Measurements from ENCODE around the gene TMEM156. TPM values are rescaled to one million over a fixed set of nuclear protein-coding genes. Genes with fewer than 3 reads are reported as not detected.

Gene TMEM156
- 1 to 10 TPM in 1 of 3 donors, under 1 TPM in 2; 0.44 to 1.3 (median 0.94) TPM for total RNA-seq
- long read RNA-seq, donor 1, partial matches to known transcripts: 0 of 1 reads
- long read RNA-seq, donor 1, other reads (novel, unspliced or antisense): 0 of 1 reads
- long read RNA-seq, donor 2: 0 reads

- ATAC-seq (peak; percentile 86), DNase-seq (no peak)
- TF ChIP-seq CTCF (IDR thresholded peaks at IDR 0.05): no peak
Measured at GRCh38 chr4:39032218-39033085, at the start of gene TMEM156. Gene TMEM156, minus strand, starts transcription at chr4:39032409. Its CDS starts 96 bp downstream, at chr4:39032313.

GRCh38 chr4:39078829-39079228, 46.6 kb upstream of the TMEM156 start:
- intact Hi-C loops (cut with DNase I, micrococcal nuclease): no loop called here
- no peak for DNase-seq
- ATAC-seq: no peak
- TF ChIP-seq CTCF (IDR thresholded peaks at IDR 0.05): no peak
- no peak overlapping the region for H3K4me3 ChIP-seq
- H3K36me3 ChIP-seq (ENCODE audit: low read depth): no peaks in the 10 kb centered on the region
- no peaks in the 10 kb centered on the region for H3K4me1 ChIP-seq (ENCODE audit: low read depth)
- no peaks in the 10 kb centered on the region for H3K9me3 ChIP-seq

More at GRCh38 chr4:39032218-39033085, at the start of gene TMEM156:
- H3K9me3 ChIP-seq: no peaks in the 10 kb centered on the region
- no peaks in the 10 kb centered on the region for H3K4me1 ChIP-seq (ENCODE audit: low read depth)
- H3K36me3 ChIP-seq (ENCODE audit: low read depth): no peaks in the 10 kb centered on the region
- intact Hi-C loops (cut with DNase I, micrococcal nuclease): no loop called here
- H3K4me3 ChIP-seq: no peak within 1 kb of the TSS

DNA sequence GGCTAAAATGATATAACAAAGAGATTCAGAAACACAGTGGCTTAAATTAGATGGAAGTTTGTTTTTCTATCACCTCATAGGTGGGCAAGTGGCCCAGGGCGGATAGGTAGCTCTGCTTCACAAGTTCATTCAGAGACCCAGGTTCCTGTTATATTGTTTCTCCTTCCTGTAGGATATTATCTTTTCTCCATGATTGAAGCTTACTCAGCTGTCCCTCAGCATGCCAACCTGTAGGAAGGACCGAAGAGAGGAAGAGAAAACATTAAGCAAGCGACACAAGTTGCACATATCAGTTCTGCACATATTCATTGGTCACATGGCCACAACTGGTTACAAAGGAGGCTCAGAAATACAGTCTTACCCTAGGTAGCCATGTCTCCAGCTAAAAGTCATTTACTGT, 36.7 kb upstream of the TMEM156 start:
- DNase-seq (no peak), ATAC-seq (no peak)
- Histone ChIP-seq H3K9me3 (no peaks in the 10 kb centered on the region), H3K4me3 (no peak overlapping the region), H3K4me1 (ENCODE audit: low read depth) (no peaks in the 10 kb centered on the region), H3K36me3 (ENCODE audit: low read depth) (no peaks in the 10 kb centered on the region)
- no peak for TF ChIP-seq CTCF (IDR thresholded peaks at IDR 0.05)
- intact Hi-C loops (cut with DNase I, micrococcal nuclease): no loop called here

DNA sequence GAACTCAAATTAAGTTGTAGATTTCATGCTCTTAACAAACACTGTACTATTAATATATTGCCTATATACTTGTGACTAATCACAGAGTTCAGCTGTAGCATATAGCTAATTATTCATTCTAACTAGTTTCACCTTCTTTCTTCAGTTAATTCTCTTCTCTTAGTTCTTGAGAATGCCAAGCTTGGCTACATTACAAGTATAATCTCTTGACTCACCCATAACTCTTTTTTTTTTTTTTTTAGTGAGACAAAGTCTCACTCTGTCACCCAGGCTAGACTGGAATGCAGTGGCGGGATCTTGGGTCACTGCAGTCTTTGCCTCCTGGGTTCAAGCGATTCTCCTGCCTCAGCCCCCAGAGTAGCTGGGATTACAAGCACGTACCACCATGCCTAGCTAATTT, 35.2 kb upstream of the TMEM156 start:
- no peak for TF ChIP-seq CTCF (IDR thresholded peaks at IDR 0.05)
- no peak for ATAC-seq
- no peaks in the 10 kb centered on the region for H3K36me3 ChIP-seq (ENCODE audit: low read depth)
- intact Hi-C loops (cut with DNase I, micrococcal nuclease): no loop called here
- no peak for DNase-seq
- H3K4me3 ChIP-seq: no peak overlapping the region
- H3K9me3 ChIP-seq: no peaks in the 10 kb centered on the region
- H3K4me1 ChIP-seq (ENCODE audit: low read depth): no peaks in the 10 kb centered on the region

DNA sequence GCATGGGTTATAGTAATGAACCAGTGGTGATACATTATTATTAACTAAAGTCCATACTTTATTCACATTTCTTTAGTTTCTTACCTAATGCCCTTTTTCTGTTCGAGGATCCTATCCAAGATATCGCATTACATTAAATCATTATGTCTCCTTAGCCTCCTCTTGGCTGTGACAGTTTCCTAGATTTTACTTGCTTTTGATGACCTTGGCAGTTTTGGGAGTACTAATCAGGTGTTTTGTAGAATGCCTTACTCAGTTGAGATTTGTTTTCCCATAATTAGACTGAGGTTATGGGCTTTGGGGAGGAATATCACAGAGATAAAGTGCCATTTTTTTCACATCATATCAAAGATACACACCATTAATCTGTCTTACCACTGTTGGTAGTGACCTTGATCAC, 34.8 kb upstream of the TMEM156 start:
- ATAC-seq: no peak

More for the DNA sequence above, 34.8 kb upstream of the TMEM156 start:
- Histone ChIP-seq H3K9me3 (no peaks in the 10 kb centered on the region), H3K4me1 (ENCODE audit: low read depth) (no peaks in the 10 kb centered on the region), H3K4me3 (no peak overlapping the region), H3K36me3 (ENCODE audit: low read depth) (no peaks in the 10 kb centered on the region)
- intact Hi-C loops (cut with DNase I, micrococcal nuclease): no loop called here
- no peak for DNase-seq
- no peak for TF ChIP-seq CTCF (IDR thresholded peaks at IDR 0.05)
